Bone marrow (tissue), 2 donors: ENCODE measurements around the gene MITF.

Experiments
- DNase-seq, 2 donors: peaks; one replicate each; lab custom pipeline; 2025; lab: John Stamatoyannopoulos, UW

The MITF gene

GRCh38 chr3:69838696-69839515 is 99.6 kb downstream of the MITF start:
- no peak for DNase-seq

GRCh38 chr3:69842351-69842750 is 103.1 kb downstream of the MITF start:
- no peak for DNase-seq

GRCh38 chr3:69842789-69843188 is 103.5 kb downstream of the MITF start:
- no peak for DNase-seq

- DNase-seq, result no peak
These were observed 105.4 kb downstream of the MITF start for GRCh38 chr3:69844706-69845105.

- DNase-seq, result no peak
These were observed 108.0 kb downstream of the MITF start for GRCh38 chr3:69847303-69847702.

- DNase-seq, result no peak
These were observed 108.8 kb downstream of the MITF start for GRCh38 chr3:69848113-69848512.

- DNase-seq, result no peak
These were observed 111.6 kb downstream of the MITF start for GRCh38 chr3:69850849-69851248.

- no peak for DNase-seq
These were observed 113.8 kb downstream of the MITF start for GRCh38 chr3:69853027-69853426.

- DNase-seq, result no peak
These were observed 116.3 kb downstream of the MITF start for GRCh38 chr3:69855436-69856162.

- no peak for DNase-seq
These were observed 117.9 kb downstream of the MITF start for GRCh38 chr3:69856965-69857705.

GRCh38 chr3:69861556-69861955 is 122.3 kb downstream of the MITF start:
- no peak for DNase-seq

- no peak for DNase-seq
These were observed 124.9 kb downstream of the MITF start for GRCh38 chr3:69864141-69864540.

- no peak for DNase-seq
These were observed 125.5 kb downstream of the MITF start for GRCh38 chr3:69864766-69865165.

- DNase-seq, result no peak
These were observed 126.8 kb downstream of the MITF start for GRCh38 chr3:69865925-69866679.

- no peak for DNase-seq
These were observed 127.9 kb downstream of the MITF start for GRCh38 chr3:69866988-69867720.

- DNase-seq, result no peak
These were observed 128.8 kb downstream of the MITF start for GRCh38 chr3:69867941-69868505.

- DNase-seq, result no peak
These were observed 129.7 kb downstream of the MITF start for GRCh38 chr3:69868841-69869420.

- no peak for DNase-seq
These were observed 130.4 kb downstream of the MITF start for GRCh38 chr3:69869643-69870042.

GRCh38 chr3:69871251-69871650 is 132.0 kb downstream of the MITF start:
- DNase-seq, result no peak

GRCh38 chr3:69871868-69872267 is 132.6 kb downstream of the MITF start:
- DNase-seq, result no peak
